HG02973 (cell line): ENCODE measurements around the gene ARMH2.

Experiments used
- ATAC-seq: cut with Tn5 transposase; IDR thresholded peaks from one replicate; pipeline ENCODE4 v1.9.1; 2021; ENCODE audit warnings: moderate library complexity; ENCODE audit not compliant: unreplicated experiment

The ARMH2 gene

DNA sequence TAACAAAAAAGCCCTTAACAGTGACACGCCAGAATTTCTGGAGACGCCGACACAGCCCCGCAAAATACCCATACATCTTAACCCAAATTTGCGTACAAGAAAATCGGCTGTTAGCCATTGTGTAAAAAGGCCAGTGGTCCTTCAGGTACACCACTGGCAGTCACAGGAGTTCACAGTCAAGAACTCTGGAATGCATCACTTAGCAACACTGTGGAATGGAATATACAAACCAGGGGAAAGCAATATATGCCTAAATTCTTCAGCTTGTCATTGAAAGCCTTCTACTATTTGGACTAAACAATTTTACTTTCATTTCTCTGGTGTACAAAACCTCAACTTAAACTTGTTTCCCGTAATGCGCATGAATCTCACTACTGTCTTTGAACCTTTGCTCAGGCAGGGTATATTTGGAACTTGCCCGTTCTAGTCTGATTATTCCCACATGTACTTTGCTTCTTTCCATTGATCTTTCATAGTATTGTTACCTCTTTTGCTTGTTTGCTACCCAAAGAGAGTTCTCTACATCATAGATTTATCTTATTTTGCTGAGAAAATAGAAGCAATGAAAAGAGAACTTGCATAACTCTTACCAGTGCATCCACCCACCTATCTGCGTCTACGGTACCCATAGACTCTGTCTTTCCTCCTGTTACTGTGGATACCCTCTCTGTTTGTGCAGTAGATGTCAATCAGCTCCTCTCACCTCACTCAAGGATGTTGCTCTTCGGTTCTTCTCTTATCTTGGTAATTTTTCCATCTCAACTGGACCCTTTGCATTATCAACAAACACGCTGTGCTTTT is at the start of gene ARMH2:
Gene ARMH2, minus strand, starts transcription at position 178 of the 801 bp plus-strand sequence. Its CDS starts 60 bp downstream, at position 118.
- no peak for ATAC-seq

DNA sequence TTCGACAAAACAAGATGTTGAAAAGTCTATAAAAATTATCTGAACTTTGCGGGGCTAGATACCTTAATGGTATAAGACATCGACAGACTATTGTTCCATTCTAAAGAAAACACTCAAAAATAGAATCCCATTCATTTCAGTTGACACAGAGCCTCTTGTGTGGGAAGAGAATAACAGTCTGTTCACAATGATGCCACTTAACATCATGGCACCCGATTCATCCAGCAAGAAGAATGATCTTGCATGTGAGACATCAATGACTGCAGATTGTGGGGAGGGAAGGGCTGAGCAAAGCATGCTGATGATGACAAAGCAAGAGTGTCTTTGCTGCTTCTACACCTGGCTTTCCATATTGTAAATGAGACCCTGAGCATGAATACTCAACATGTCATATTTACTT is 49.7 kb upstream of the ARMH2 start:
- no peak for ATAC-seq

DNA sequence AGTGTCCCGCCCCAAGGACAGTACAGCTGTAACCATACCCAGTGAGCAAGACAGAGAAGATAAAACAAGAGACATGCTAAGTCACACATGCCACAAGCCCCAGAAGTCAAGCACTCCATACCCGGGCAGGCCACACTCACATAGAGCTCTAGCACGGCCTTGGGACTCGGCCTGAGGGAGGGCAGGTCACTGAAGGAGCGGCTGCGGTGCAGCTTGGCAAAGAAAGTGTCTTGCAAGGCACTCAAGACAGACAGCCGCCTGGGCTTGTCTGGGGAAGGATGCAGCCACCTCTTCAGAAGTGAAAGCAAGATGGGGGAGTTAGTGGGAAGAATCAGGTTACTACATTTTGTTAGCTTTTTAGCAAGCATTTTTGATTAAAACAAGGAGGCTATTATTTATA is 48.7 kb upstream of the ARMH2 start:
- ATAC-seq, result no peak

DNA sequence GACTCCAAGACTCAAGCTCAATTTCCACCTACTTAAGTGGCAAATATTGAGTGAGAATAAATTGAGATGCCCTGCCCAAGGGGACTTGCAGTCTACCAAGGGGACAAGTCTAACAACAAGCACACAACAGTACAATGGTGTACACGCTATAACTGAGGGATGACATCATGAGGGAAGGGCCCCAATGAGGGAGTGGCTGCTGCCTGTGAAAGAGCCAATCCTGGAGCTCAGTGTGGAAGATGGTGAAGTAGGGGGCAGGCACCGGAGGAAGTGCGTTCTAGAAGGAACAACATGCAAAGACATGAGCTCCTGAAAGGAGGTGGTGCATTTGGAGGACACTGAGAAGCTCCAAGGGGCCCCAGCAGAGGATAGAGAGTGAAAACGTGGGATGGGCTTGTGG is 46.9 kb upstream of the ARMH2 start:
- ATAC-seq, result no peak

DNA sequence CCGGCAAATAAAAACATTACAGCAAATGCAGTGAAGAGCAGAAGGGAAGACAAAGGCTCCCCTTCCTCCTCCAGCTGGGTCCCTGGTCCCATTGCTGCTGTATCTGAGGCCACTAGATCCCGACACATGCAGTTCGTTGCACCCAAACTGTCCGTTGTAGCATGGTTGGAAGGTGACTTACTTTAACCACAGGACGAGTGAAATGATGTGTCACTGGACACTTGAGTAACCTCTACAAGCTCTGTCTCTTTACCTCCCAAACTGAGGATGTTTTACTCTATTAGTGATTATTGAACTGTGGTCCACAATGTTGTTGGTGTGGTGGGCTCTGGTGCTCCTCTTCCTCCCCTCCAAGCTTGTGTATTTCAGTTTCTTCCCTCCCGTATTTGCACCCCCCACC is 46.2 kb upstream of the ARMH2 start:
- no peak for ATAC-seq

DNA sequence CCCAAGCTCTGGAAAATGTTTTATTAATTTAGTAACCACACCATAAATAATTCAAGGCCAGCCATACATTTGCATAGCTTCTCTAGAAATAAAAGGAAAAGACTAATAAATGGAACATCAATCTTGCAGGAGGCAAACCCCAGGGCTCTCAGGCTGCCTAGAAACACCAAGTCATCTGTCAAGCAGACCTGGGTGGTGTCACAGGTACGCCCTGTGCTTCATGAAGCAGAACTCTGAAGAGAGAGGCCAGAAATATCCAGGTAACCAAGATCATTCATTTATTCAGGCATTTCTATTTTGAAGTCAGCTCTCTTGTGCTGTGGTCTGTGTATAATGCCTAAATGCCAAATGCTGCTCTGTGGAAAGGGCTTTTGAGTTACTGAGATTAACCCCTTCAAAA is 45.3 kb upstream of the ARMH2 start:
- ATAC-seq, result no peak

DNA sequence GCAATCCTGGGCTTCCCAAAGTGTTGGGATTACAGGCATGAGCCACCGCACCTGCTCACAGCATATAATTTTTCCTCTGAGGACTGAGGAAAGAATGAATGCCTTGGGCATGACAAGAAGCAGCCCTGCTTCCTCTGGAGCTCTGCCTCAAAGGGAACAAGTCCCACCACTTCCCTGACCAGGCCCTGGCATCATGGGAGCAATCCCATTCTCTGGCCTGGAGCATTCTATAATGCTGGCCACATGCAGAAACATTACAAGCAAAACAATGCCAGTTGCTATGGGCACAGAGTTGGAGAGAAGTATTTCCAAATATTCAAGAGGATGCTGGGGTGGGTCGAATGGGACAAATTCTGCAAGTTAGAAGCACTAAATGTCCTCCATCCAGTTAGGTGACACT is 41.5 kb upstream of the ARMH2 start:
- no peak for ATAC-seq

DNA sequence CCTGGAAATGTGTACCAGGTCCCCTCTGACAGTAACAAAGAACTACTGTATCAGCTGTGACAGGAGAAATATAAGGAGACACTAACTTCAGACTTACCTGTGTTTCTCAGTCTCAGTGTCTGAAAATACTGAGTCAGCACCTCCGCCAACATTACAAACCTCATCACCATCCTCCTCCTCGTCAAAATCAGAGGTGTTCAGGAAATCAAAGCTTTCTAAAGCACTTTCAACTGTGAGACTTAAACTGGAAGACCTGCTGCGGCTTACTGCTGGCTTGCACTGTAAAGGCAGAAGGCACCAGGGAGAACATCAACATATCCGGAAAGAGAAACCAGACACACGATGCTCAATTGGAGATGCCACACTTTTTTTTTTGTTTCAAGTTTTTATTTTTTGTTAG is 40.3 kb upstream of the ARMH2 start:
- ATAC-seq, result no peak

DNA sequence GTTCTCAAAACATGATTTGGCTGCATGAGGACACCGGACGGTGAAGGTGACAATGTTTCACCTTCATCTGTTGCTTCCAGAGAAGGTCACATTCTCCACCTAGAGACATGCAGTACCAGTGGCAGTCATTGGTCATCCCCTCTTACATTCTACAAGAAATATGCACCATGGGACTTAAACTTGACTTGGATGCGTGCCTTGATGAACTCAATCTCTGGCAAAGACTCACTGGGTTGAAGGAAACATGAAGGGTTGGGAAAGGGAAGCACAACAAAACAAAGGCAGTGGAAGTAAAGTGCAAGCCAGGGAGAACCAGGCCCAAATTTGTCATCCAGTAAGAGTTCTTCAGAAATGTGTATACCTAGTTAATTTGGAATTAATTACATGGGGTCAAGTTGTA is 39.4 kb upstream of the ARMH2 start:
- ATAC-seq, result no peak

DNA sequence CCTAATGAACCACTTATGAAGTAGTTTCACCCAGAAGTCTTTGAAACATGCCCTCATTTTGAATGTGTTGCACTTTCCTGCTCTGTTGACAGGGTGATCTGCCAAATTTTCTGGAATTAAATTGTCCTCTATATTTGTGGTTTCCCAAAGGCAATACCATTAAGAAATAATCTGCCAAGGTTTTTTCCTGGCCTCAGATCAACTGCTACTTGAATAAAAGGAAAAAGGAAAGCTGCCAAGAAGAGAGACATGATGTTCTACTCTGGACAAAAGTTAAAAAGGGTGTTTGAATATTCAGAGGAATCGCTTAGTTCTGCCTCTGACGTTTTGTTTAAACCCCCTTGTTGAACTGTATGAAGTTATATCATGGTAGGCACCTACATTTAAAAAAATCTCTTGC is 37.4 kb upstream of the ARMH2 start:
- ATAC-seq, result no peak

DNA sequence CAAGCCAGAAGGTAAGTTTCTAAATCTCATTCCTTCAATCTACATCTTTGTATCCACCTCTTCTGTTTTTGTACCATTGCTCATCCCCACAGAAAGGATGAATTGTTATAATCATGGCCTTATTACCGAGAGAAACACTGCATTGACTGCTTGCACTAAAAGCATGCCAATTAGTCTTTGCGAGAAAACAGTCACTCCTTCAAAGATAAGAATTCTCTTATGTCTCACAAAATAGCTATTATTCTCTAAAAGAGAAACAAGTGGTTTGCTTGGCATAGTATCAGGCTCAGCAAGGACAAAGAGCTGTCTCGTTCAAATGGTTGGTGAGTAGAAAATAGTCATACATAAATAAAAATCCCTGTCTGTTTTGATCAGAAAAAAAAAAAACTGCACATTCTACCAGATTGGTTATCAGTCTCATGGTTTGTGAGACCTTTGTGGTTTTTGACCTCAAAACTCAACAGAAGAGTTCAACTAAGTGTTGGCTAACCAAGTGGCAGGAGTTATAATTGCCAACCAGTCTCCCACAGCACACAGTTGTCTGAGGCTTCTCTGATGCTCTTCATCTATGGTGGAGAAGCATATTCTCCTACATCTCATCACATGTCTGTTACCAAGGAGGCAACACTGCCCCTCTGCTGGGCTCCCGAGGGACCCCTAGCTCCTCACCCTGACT is 35.1 kb upstream of the ARMH2 start:
- ATAC-seq, result no peak

DNA sequence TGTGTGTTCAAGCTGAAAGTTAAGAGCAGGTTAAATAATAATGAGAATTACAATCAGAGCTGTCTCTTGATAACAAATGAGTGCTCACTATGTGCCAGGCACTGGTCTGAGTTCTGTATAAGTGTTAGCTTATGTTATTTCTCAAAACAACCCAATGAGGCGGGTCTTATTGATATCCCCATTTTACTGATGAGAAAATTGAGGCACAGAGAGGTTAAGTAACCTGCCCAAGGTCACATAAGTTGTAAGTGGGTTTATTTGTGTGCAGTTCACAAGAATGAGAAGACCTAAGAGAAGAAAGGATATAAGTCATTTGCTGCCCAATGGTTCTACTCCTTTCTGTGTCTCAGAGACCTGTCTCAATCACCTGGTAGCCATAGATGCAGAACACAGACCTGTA is 34.1 kb upstream of the ARMH2 start:
- no peak for ATAC-seq

DNA sequence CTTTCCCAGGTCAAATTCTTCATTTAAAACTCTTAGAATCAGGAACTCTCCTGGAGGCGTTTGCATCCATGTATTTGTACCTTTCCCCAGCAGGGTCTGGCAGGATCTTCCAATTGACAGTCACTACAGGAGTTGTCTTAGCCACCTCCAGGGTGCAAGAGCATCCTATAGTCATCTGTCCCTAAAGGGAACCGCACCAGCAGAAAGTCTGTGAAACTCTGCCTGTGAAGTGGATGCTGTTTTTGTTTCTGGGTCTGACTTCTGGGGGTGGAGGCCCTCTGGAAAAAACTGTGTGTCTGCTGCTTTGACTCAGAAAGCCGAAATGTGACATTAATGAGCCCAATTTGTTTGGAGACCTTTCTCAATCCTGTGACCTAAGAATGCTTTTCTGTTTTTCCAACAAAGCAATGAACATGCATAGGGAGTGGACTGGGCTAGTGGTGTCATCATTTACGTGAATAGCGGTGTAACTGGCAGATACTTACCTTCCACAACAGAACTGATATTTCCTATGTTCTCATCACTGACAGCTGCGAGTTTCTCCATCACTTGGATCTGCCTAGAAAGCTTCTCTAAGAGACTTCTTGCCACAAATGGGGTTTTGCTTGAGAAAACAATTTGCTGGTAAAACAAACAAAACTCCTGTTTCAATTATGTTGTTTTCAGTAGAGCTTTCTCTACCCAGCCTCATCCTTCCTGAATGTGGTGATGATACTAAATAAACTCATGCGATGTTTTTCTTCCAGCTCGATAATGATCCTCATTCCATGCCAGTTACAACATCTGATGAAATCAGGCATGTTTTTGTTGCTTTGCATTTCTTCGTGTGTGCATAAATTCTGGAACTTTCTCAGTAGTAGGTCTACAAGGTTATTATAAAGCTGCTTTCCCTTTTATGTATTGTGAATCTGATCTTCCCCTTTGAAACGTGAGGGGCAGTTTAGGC is 33.3 kb upstream of the ARMH2 start:
- no peak for ATAC-seq

DNA sequence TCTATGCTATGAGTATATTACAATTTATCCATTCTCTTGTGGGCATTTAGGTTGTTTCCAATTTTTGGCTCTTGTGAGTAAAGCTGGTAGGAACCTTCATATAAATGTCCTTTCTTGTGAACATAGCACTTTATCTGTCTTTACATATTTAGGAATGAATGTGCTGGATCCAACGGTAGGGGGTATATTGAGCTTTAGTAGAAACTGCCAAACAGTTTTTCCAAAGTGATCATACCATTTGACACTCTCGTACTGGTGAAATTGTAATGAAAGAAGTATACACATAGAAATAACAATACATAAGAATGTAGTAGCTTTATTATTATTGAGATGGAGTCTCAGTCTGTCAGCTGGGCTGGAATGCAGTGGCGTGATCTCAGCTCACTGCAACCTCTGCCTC is 30.9 kb upstream of the ARMH2 start:
- no peak for ATAC-seq

DNA sequence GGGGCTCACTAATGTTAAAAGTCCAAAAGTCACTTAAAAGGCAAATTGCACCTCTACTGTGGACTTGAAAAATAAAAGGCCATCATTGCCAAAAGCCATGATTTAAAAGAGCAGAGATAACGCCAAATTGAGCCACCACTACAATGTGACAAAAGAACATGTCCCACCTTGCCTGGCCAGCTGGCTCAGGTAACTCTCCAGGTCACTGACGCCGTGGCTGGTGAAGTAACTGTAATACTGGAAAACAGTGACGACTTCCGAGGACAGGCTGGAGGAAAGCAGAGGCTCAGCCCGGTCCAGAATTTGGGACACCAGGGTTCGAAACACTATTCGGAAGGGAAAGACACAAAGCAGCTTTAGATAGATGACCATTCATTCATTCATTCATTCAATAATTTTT is 29.3 kb upstream of the ARMH2 start:
- no peak for ATAC-seq

DNA sequence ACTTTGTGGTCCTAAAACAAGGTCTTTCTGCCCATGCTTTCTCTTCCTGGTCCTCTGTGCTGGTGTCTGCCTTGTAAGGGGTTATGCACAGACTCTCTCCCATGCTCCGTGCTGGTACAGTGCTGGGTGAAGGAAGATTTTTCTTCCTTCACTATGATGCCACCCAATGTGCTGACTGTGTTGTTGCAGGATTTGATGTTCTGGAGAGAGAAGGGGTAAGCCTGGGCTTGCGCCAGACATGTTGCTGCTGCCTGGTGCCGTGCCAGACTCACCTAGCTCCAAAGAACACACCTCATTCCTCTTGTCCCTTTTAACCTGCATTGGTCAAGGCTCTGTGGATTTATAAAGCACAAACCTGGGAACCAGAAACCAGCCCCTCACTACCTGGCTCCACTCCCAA is 28.4 kb upstream of the ARMH2 start:
- no peak for ATAC-seq

DNA sequence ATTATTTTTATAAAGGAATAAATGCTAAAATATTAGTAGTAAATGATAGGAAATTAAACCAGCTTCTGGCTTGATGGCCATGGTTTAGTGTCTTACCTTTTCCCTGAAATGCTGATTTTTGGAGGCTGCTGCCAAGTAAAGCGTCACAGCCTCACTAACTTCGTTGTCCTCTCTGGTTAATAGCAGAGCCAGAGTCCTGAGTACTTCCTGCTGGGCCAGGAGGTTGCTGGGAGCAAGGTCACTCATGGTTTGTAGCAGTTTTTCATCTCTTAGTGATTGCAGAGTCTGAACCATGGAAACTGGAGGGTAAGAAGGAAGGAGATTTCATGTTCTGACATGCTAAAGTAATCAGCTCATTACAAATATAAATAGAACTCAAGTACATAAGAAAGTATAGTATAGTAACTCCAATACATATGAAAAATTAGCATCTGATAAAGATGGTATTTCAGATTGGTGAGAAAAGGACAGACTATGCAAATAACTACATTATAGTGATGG is 26.5 kb upstream of the ARMH2 start:
- ATAC-seq, result no peak

DNA sequence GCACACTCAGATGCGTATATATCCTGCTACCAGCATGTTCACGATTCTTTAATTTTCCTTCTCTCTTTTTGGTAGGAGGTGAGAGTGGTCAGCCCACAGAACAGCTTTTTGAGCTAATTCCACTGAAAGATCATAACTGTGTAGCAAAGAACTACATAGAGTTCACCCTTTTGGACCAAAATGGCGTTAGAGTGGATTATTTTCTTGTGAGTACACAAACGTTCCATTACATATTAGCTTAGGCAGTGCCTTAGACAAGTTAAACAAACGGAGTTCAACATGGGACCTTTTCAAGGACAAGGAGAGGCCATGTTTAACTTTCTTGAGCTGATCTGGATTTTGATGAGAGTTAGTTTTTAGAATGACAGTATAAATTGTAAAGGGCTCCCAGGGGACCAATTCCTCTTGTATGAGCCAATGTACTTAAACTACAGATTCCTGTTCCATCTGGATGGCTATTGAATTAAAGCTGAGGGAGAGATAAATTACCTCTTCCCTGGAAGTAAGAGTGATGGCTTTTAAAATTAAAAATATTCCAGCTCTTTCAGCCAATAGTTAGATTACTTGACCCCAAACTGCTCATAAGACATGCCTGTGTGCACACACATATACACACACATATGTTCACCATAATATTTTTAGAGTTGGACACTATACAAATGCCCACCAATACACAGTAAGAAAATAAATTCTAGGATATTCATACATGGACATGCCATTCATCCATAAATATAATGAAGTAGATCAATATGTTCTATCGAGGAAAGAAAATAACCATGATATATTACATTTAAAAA is 25.6 kb upstream of the ARMH2 start:
- no peak for ATAC-seq

DNA sequence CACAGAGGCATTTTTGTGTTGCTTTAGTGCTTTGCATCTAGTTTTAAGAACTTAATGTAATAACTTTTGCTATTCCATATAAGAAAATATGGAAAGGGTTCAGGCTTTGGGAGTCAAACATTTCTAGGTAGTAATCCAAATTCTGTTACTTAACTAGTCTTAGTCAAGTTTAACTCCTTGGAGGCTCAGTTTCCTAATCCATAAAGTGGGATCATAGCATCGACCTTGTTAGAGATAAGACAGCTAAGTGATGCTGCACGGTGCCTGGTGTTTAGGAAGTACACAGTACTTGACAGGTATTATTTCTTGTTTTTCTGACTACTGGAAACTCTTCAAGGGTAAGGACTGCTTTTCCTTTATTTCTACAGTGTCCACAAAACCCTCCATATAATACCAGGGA is 24.5 kb upstream of the ARMH2 start:
- ATAC-seq, result no peak

DNA sequence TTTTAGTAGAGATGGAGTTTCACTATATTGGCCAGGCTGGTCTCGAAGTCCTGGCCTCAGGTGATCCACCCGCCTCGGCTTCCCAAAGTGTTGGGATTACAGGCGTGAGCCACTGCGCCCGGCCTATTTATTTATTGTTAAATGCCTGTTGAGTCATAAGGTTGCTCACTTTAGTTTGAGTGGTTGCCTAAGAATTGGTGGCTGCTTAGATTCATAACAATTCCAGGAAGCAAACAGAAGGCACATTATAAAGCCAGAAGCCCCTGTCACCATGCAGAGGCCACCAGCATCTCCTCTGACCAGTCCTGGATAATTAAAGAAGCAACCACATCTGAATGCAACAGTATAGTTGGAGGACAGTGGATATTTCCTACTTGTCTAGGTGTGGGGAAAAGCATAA is 24.0 kb upstream of the ARMH2 start:
- no peak for ATAC-seq
